Uterus (tissue), 2 donors: ENCODE results near the gene ATXN7L2.

Experiments used
- POLR2A ChIP-seq, 2 donors: fragments of 450-650 bp; IDR thresholded peaks; one replicate each; pipeline ENCODE4 v1.6.1; 2016; ENCODE audit warnings: antibody characterized with exemption in 2 of 2, mild to moderate bottlenecking in 1 of 2, moderate library complexity in 1 of 2
- TF ChIP-seq, protein P1 (sequence below), 4 experiments: fragments of 200-600 bp in 2 of 4; fragments of 450-650 bp in 2 of 4; sonication (generic) in 2 of 4; IDR thresholded peaks; one replicate each; pipeline ENCODE4 v1.5.1; 2016 to 2019; ENCODE audit warnings: antibody characterized with exemption in 4 of 4, mild to moderate bottlenecking in 2 of 4, moderate library complexity in 1 of 4

DNA sequence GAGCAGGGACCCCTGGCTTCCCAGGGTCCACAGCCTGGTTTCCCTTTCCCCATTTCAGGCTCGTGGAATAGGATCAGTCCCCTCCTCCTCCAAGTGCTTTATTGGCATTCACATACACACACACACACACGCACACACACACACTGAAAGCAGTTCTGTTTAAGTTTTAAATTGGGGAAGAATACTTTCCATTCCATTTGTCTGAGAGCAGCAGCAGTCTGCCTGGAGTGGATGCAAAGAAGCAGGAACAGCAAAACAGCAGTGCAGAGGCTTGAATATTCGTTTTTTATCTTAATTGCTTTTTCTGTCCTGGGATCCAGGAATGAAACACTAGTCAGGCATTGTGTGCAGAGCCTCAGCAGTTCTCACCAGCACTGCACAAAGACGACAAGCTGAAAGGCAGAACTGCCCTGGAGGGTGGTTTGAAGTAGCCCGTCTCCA is 17.3 kb downstream of the ATXN7L2 start:
- TF ChIP-seq, protein P1, sequence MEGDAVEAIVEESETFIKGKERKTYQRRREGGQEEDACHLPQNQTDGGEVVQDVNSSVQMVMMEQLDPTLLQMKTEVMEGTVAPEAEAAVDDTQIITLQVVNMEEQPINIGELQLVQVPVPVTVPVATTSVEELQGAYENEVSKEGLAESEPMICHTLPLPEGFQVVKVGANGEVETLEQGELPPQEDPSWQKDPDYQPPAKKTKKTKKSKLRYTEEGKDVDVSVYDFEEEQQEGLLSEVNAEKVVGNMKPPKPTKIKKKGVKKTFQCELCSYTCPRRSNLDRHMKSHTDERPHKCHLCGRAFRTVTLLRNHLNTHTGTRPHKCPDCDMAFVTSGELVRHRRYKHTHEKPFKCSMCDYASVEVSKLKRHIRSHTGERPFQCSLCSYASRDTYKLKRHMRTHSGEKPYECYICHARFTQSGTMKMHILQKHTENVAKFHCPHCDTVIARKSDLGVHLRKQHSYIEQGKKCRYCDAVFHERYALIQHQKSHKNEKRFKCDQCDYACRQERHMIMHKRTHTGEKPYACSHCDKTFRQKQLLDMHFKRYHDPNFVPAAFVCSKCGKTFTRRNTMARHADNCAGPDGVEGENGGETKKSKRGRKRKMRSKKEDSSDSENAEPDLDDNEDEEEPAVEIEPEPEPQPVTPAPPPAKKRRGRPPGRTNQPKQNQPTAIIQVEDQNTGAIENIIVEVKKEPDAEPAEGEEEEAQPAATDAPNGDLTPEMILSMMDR (IDR thresholded peaks at IDR 0.05), result no peak
- no peak for TF ChIP-seq POLR2A (IDR thresholded peaks at IDR 0.05)
